Skeletal muscle tissue (tissue), 4 donors: Measurements from ENCODE around the gene ARHGEF16. TPM values are rescaled to one million over a fixed set of nuclear protein-coding genes. Genes with fewer than 3 reads are reported as not detected.

Experiments used
- H3K27ac ChIP-seq: one replicate; pipeline ENCODE4 v1.7.0; 2013; ENCODE audit warnings: mild to moderate bottlenecking, low read depth, low read length, inconsistent platforms
- H3K27me3 ChIP-seq, 3 donors: one replicate each; pipeline ENCODE4 v1.7.0; 2013; ENCODE audit warnings: low read length in 3 of 3; ENCODE audit not compliant: control insufficient read depth in 3 of 3, insufficient read depth in 3 of 3
- H3K36me3 ChIP-seq, 3 donors: one replicate each; pipeline ENCODE4 v1.7.0; 2013; ENCODE audit warnings: low read length in 3 of 3; ENCODE audit not compliant: control insufficient read depth in 3 of 3, insufficient read depth in 3 of 3
- H3K4me1 ChIP-seq, 3 donors: one replicate each; pipeline ENCODE4 v1.7.0; 2013; ENCODE audit warnings: low read length in 3 of 3, mild to moderate bottlenecking in 3 of 3; ENCODE audit not compliant: control insufficient read depth in 3 of 3, insufficient read depth in 3 of 3
- H3K4me3 ChIP-seq, 3 donors: one replicate each; pipeline ENCODE4 v1.7.0; 2013; ENCODE audit warnings: low read length in 3 of 3
- H3K9ac ChIP-seq, 3 donors: one replicate each; pipeline ENCODE4 v1.7.0; 2013; ENCODE audit warnings: low read length in 3 of 3, mild to moderate bottlenecking in 3 of 3, moderate library complexity in 2 of 3, low read depth in 1 of 3
- H3K9me3 ChIP-seq, 3 donors: one replicate each; pipeline ENCODE4 v1.7.0; 2013; ENCODE audit warnings: low read length in 3 of 3; ENCODE audit not compliant: control insufficient read depth in 3 of 3
- total RNA-seq: library from RNA; depleted of rRNA; stranded (reverse); fragments of >200 nt; gene quantifications from one replicate; pipeline ENCODE4 v1.2.3, GENCODE V29; 2014
- donor health status: Osteomylitis.

ARHGEF16 gene
- total RNA-seq, 1 donor from 2014 or later, result 0.52 TPM

- Histone ChIP-seq H3K4me3 (no peak overlapping the region), H3K4me1 (peaks cover 37 to 42% (median 42%) of the 10 kb centered on the region in 3 donors), H3K9ac (no peak overlapping the region), H3K27me3 (no peaks in the 10 kb centered on the region), H3K36me3 (no peaks in the 10 kb centered on the region), H3K27ac (no peak overlapping the region), H3K9me3 (no peaks in the 10 kb centered on the region)
Observed at GRCh38 chr1:3461238-3461933, 6.9 kb downstream of the ARHGEF16 start.

GRCh38 chr1:3461934-3462275 is 7.4 kb downstream of the ARHGEF16 start:
- H3K4me3 ChIP-seq, result no peak overlapping the region
- H3K27me3 ChIP-seq, result no peaks in the 10 kb centered on the region
- H3K4me1 ChIP-seq, result peaks cover 37 to 40% (median 38%) of the 10 kb centered on the region in 3 donors
- no peak overlapping the region for H3K9ac ChIP-seq
- no peaks in the 10 kb centered on the region for H3K9me3 ChIP-seq
- H3K36me3 ChIP-seq, result no peaks in the 10 kb centered on the region
- no peak overlapping the region for H3K27ac ChIP-seq

GRCh38 chr1:3462356-3463012 is 8.0 kb downstream of the ARHGEF16 start:
- no peaks in the 10 kb centered on the region for H3K27me3 ChIP-seq
- no peak overlapping the region for H3K4me3 ChIP-seq
- no peaks in the 10 kb centered on the region for H3K9me3 ChIP-seq
- H3K9ac ChIP-seq, result no peak overlapping the region
- peaks cover 32 to 36% (median 34%) of the 10 kb centered on the region in 3 donors for H3K4me1 ChIP-seq
- no peaks in the 10 kb centered on the region for H3K36me3 ChIP-seq
- no peak overlapping the region for H3K27ac ChIP-seq

- Histone ChIP-seq H3K4me3 (no peak overlapping the region), H3K27ac (no peak overlapping the region), H3K36me3 (no peaks in the 10 kb centered on the region), H3K4me1 (peaks cover 27 to 31% (median 29%) of the 10 kb centered on the region in 3 donors), H3K27me3 (no peaks in the 10 kb centered on the region), H3K9ac (no peak overlapping the region), H3K9me3 (no peaks in the 10 kb centered on the region)
Observed at GRCh38 chr1:3463013-3463385, 8.5 kb downstream of the ARHGEF16 start.

- no peak overlapping the region for H3K4me3 ChIP-seq
Observed at GRCh38 chr1:3463408-3463863, 9.0 kb downstream of the ARHGEF16 start.

DNA sequence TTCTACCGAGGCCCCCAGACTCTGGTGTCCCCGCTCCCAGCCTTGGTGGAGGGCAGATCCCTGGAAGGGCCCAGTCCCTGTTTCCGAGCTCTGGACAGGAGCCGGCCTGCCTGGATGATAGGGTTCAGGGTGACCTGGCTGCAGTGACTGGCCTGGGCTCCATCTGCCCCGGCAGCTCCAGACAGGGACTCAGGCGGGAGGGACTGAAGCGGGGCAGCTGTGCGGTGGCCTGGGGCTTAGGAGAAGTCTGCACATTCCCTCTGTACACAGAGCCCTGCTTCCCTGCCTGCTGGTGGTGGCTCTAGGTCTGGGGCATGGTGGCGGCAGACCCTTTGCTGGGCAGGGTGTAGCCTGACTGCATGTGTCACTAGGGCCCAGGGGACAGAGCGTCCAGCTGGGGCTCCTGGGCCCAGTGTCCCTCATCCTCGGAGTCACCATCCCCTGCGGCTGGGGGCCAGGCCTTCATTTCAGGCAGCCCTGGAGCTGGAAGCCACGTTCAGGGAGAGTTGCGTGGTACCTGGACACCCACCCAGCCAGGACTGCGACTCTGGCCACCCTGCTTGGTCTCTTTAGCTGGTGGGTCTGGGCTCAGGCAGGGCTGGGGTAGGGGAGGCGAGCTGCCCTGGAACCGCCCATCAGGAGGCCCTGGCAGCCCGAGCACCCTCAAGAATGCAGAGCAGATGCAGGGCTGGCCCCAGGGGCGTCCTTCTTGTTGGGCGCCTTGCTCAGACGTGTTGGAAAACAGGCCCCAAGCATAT is 9.6 kb downstream of the ARHGEF16 start:
- Histone ChIP-seq H3K27me3 (no peaks in the 10 kb centered on the region), H3K36me3 (no peaks in the 10 kb centered on the region), H3K4me3 (no peak overlapping the region), H3K27ac (no peak overlapping the region), H3K4me1 (peaks cover 16 to 20% (median 19%) of the 10 kb centered on the region in 3 donors), H3K9ac (no peak overlapping the region), H3K9me3 (no peaks in the 10 kb centered on the region)

More at GRCh38 chr1:3463408-3463863, 9.0 kb downstream of the ARHGEF16 start:
- no peak overlapping the region for H3K9ac ChIP-seq
- H3K36me3 ChIP-seq, result no peaks in the 10 kb centered on the region
- no peak overlapping the region for H3K27ac ChIP-seq
- no peaks in the 10 kb centered on the region for H3K27me3 ChIP-seq
- H3K9me3 ChIP-seq, result no peaks in the 10 kb centered on the region
- peaks cover 22 to 26% (median 25%) of the 10 kb centered on the region in 3 donors for H3K4me1 ChIP-seq

- H3K27ac ChIP-seq, result no peak overlapping the region
- H3K9me3 ChIP-seq, result no peaks in the 10 kb centered on the region
- H3K9ac ChIP-seq, result no peak overlapping the region
- peaks cover 12 to 14% (median 13%) of the 10 kb centered on the region in 3 donors for H3K4me1 ChIP-seq
- no peaks in the 10 kb centered on the region for H3K36me3 ChIP-seq
- H3K4me3 ChIP-seq, result no peak overlapping the region
- H3K27me3 ChIP-seq, result no peaks in the 10 kb centered on the region
Observed at GRCh38 chr1:3464649-3465025, 10.2 kb downstream of the ARHGEF16 start.

- Histone ChIP-seq H3K9me3 (no peaks in the 10 kb centered on the region), H3K4me1 (peaks cover 5 to 8% (median 6%) of the 10 kb centered on the region in 3 donors), H3K27me3 (no peaks in the 10 kb centered on the region), H3K4me3 (no peak overlapping the region), H3K9ac (no peak overlapping the region), H3K36me3 (no peaks in the 10 kb centered on the region), H3K27ac (no peak overlapping the region)
Observed at GRCh38 chr1:3465091-3465934, 10.8 kb downstream of the ARHGEF16 start.

GRCh38 chr1:3465935-3466321 is 11.5 kb downstream of the ARHGEF16 start:
- Histone ChIP-seq H3K4me1 (peaks cover 0 to 8% (median under 1%) of the 10 kb centered on the region in 3 donors), H3K9ac (no peak overlapping the region), H3K4me3 (no peak overlapping the region), H3K27me3 (no peaks in the 10 kb centered on the region), H3K27ac (no peak overlapping the region), H3K36me3 (no peaks in the 10 kb centered on the region), H3K9me3 (no peaks in the 10 kb centered on the region)
